Measurements from ENCODE around the gene PDE5A.

Gene PDE5A

DNA sequence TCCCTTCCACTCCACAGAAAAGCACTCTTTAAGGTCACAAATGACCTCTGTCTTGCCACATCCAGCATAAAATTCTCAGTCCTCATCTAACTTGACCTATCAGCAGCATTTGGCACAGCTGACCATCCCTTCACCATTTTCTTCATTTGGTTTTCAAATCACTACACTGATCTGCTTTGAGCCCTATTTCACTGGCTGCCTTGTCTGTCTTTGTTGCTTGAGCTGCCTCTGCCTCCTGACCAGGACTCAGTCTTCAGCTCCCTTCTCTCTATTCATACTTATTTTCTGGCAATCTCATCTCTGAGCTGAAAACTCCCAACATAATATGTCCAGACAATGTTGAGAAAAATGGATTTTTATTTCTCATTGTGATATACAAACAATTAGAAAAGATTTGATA is 27.7 kb upstream of the PDE5A start:
- DNase-seq (ENCODE audit: low spot score) = no peak
- H3K4me3 ChIP-seq (ENCODE audit: severe bottlenecking) = no peak overlapping the region
- H3K27me3 ChIP-seq (ENCODE audit: insufficient read depth, poor library complexity, severe bottlenecking) = no peaks in the 10 kb centered on the region
- TF ChIP-seq, protein P1, sequence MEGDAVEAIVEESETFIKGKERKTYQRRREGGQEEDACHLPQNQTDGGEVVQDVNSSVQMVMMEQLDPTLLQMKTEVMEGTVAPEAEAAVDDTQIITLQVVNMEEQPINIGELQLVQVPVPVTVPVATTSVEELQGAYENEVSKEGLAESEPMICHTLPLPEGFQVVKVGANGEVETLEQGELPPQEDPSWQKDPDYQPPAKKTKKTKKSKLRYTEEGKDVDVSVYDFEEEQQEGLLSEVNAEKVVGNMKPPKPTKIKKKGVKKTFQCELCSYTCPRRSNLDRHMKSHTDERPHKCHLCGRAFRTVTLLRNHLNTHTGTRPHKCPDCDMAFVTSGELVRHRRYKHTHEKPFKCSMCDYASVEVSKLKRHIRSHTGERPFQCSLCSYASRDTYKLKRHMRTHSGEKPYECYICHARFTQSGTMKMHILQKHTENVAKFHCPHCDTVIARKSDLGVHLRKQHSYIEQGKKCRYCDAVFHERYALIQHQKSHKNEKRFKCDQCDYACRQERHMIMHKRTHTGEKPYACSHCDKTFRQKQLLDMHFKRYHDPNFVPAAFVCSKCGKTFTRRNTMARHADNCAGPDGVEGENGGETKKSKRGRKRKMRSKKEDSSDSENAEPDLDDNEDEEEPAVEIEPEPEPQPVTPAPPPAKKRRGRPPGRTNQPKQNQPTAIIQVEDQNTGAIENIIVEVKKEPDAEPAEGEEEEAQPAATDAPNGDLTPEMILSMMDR (IDR thresholded peaks at IDR 0.05; ENCODE audit: poor library complexity, severe bottlenecking) = no peak
- H3K4me1 ChIP-seq (ENCODE audit: insufficient read depth, poor library complexity, severe bottlenecking) = no peaks in the 10 kb centered on the region
- no peak overlapping the region for H3K27ac ChIP-seq (ENCODE audit: poor library complexity, severe bottlenecking)
- no peaks in the 10 kb centered on the region for H3K9me3 ChIP-seq (ENCODE audit: severe bottlenecking)
- H3K36me3 ChIP-seq (ENCODE audit: low read depth) = no peaks in the 10 kb centered on the region
- ATAC-seq (ENCODE audit: low read depth) = no peak

DNA sequence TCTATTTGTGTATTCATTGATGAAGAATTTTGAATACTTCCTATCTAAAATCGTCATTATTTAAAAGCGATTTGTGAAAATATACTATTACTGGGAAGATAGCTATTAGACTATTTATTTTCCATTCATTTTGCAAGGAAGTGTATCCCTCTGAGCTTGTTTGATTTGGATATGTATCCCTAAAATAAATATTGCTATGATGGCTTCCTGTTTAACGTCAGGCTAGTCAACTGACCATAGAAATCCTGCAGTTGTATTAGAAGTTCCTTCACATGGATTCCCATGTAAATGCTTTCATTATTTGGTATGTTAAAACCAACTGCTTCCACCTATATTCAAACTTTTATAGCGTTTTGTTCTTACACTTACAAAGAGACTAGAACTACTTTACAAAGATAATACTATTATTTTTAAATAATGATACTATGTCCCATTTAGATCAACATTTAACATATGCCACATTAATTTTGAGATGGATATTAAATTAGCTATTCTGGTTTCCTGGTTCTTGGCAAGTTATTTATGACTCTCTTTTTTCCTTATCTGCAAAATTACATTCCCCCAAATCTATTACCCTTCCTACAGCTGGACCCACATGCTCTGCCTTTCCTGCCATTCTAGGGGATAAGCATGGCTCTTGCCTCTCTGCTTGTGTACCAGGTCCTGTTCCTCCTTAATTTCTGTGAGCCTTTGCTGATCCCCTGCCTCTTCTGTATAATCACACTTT is 26.7 kb upstream of the PDE5A start:
- H3K9me3 ChIP-seq (ENCODE audit: severe bottlenecking) = no peaks in the 10 kb centered on the region
- no peaks in the 10 kb centered on the region for H3K36me3 ChIP-seq (ENCODE audit: low read depth)
- H3K4me1 ChIP-seq (ENCODE audit: insufficient read depth, poor library complexity, severe bottlenecking) = no peaks in the 10 kb centered on the region
- ATAC-seq (ENCODE audit: low read depth) = no peak
- no peak overlapping the region for H3K4me3 ChIP-seq (ENCODE audit: severe bottlenecking)
- no peak for DNase-seq (ENCODE audit: low spot score)
- TF ChIP-seq, protein P1 (IDR thresholded peaks at IDR 0.05; ENCODE audit: poor library complexity, severe bottlenecking) = no peak
- no peaks in the 10 kb centered on the region for H3K27me3 ChIP-seq (ENCODE audit: insufficient read depth, poor library complexity, severe bottlenecking)
- no peak overlapping the region for H3K27ac ChIP-seq (ENCODE audit: poor library complexity, severe bottlenecking)

DNA sequence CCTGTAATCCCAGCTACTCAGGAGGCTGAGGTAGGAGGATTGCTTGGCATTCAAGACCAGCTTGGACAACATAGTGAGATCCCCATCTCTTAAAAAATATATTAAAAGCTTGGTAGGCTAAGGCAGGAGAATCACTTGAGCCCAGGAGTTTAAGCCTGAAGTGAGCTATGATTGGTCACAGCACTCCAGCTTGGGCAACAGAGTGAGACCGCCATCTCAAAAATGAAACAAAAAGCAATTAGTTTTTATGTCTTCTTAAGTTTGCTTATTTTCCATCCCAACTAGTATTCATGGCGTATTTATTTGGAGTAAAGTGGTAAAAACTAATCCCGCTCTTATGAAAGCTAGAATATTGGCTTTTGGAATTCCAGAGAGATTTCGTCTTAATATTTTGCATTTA is 25.4 kb upstream of the PDE5A start:
- Histone ChIP-seq H3K27ac (ENCODE audit: poor library complexity, severe bottlenecking) (no peak overlapping the region), H3K27me3 (ENCODE audit: insufficient read depth, poor library complexity, severe bottlenecking) (no peaks in the 10 kb centered on the region), H3K4me3 (ENCODE audit: severe bottlenecking) (no peak overlapping the region), H3K9me3 (ENCODE audit: severe bottlenecking) (no peaks in the 10 kb centered on the region), H3K4me1 (ENCODE audit: insufficient read depth, poor library complexity, severe bottlenecking) (no peaks in the 10 kb centered on the region), H3K36me3 (ENCODE audit: low read depth) (no peaks in the 10 kb centered on the region)
- ATAC-seq (ENCODE audit: low read depth) (no peak), DNase-seq (ENCODE audit: low spot score) (no peak)
- TF ChIP-seq, protein P1 (IDR thresholded peaks at IDR 0.05; ENCODE audit: poor library complexity, severe bottlenecking) = no peak

DNA sequence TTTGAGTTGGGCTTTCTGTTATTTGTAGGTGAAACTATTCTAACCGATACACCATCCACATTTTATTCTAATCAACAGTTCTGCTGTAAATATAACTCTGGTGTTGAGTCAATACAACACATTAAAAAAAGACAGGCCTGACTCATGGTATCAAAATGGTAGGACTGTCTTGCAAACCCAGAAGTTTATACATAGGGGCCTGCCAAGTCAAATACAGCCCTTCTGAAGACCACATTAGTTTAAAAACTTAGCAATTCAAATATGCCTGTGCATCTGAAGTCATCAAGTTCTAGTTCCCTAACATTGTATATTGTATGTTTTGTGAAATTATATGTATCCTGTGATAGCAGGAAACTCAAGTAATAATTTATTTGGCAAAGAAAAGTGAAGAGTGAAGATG is 24.4 kb upstream of the PDE5A start:
- ATAC-seq (ENCODE audit: low read depth) (no peak), DNase-seq (ENCODE audit: low spot score) (no peak)
- Histone ChIP-seq H3K4me3 (ENCODE audit: severe bottlenecking) (no peak overlapping the region), H3K36me3 (ENCODE audit: low read depth) (no peaks in the 10 kb centered on the region), H3K4me1 (ENCODE audit: insufficient read depth, poor library complexity, severe bottlenecking) (no peaks in the 10 kb centered on the region), H3K9me3 (ENCODE audit: severe bottlenecking) (no peaks in the 10 kb centered on the region), H3K27ac (ENCODE audit: poor library complexity, severe bottlenecking) (no peak overlapping the region), H3K27me3 (ENCODE audit: insufficient read depth, poor library complexity, severe bottlenecking) (no peaks in the 10 kb centered on the region)
- TF ChIP-seq, protein P1 (IDR thresholded peaks at IDR 0.05; ENCODE audit: poor library complexity, severe bottlenecking) = no peak

DNA sequence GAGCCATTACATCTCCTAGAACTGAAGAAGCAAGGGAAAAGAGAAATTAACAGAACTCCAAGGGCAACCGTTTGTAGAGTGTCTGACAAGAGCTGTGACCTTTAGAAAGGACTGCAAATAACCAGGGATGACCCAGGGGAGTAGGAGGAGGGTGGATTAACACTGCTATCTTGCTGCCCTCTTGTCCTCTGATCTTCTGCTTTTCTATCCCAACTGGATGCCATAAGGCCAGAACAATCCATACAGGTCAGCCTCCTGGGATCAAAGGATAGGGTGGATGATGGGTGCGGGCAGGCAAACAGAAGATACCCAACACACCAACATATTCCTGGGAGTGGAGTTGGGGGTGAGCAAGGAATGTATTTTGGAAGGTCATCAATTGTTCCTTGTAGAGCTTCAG is 19.8 kb upstream of the PDE5A start:
- Histone ChIP-seq H3K27ac (ENCODE audit: poor library complexity, severe bottlenecking) (no peak overlapping the region), H3K36me3 (ENCODE audit: low read depth) (no peaks in the 10 kb centered on the region), H3K27me3 (ENCODE audit: insufficient read depth, poor library complexity, severe bottlenecking) (no peaks in the 10 kb centered on the region), H3K9me3 (ENCODE audit: severe bottlenecking) (no peaks in the 10 kb centered on the region), H3K4me3 (ENCODE audit: severe bottlenecking) (no peak overlapping the region), H3K4me1 (ENCODE audit: insufficient read depth, poor library complexity, severe bottlenecking) (no peaks in the 10 kb centered on the region)
- ATAC-seq (ENCODE audit: low read depth) (no peak), DNase-seq (ENCODE audit: low spot score) (no peak)
- TF ChIP-seq, protein P1 (IDR thresholded peaks at IDR 0.05; ENCODE audit: poor library complexity, severe bottlenecking) = no peak

Measured in RWPE2 (cell line).